C4-2B (cell line): ENCODE results near the gene TWIST2.

ENCODE experiments used
- H3K27ac ChIP-seq: fragments of 450-650 bp; 2 replicates; pipeline ENCODE4 v1.5.1; 2017
- CTCF ChIP-seq: fragments of 450-650 bp; conservative IDR thresholded peaks from 2 replicates; pipeline ENCODE4 v1.5.1; 2017; ENCODE audit warnings: mild to moderate bottlenecking
- ZFX ChIP-seq: fragments of 450-650 bp; IDR thresholded peaks from 2 replicates; pipeline ENCODE4 v1.6.1; 2017

TWIST2 gene

GRCh38 chr2:238886453-238887094, 38.7 kb downstream of the TWIST2 start:
- H3K27ac ChIP-seq, result no peak overlapping the region
- TF ChIP-seq ZFX (no peak), CTCF (no peak; the same call in 1 of the 2 replicates)

- TF ChIP-seq ZFX (no peak), CTCF (no peak)
- H3K27ac ChIP-seq, result no peak overlapping the region
Measured at GRCh38 chr2:238887616-238888015, 39.7 kb downstream of the TWIST2 start.

GRCh38 chr2:238888781-238889180, 40.9 kb downstream of the TWIST2 start:
- TF ChIP-seq ZFX, result no peak
- no peak for TF ChIP-seq CTCF

GRCh38 chr2:238890131-238890530, 42.2 kb downstream of the TWIST2 start:
- TF ChIP-seq ZFX, result no peak
- no peak for TF ChIP-seq CTCF
- H3K27ac ChIP-seq, result no peak overlapping the region

More at GRCh38 chr2:238888781-238889180, 40.9 kb downstream of the TWIST2 start:
- no peak overlapping the region for H3K27ac ChIP-seq

- TF ChIP-seq CTCF, result no peak
- no peak for TF ChIP-seq ZFX
- no peak overlapping the region for H3K27ac ChIP-seq
Measured at GRCh38 chr2:238890618-238891456, 43.0 kb downstream of the TWIST2 start.

- no peak overlapping the region for H3K27ac ChIP-seq
- no peak for TF ChIP-seq CTCF
Measured at GRCh38 chr2:238891457-238892203, 43.7 kb downstream of the TWIST2 start.

GRCh38 chr2:238892204-238892500, 44.3 kb downstream of the TWIST2 start:
- H3K27ac ChIP-seq, result no peak overlapping the region

More at GRCh38 chr2:238892204-238892500, 44.3 kb downstream of the TWIST2 start:
- TF ChIP-seq CTCF (no peak), ZFX (no peak)
